ENCODE data around the gene RBBP5.

- TF ChIP-seq CTCF (IDR thresholded peaks at IDR 0.05) (no peak), ZFX (IDR thresholded peaks at IDR 0.05; ENCODE audit: borderline replicate concordance) (no peak)
Measured at GRCh38 chr1:205076245-205076761, 45.5 kb downstream of the RBBP5 start.

Measured in 22Rv1 (cell line).